ENCODE results near the gene TBC1D14.

DNA sequence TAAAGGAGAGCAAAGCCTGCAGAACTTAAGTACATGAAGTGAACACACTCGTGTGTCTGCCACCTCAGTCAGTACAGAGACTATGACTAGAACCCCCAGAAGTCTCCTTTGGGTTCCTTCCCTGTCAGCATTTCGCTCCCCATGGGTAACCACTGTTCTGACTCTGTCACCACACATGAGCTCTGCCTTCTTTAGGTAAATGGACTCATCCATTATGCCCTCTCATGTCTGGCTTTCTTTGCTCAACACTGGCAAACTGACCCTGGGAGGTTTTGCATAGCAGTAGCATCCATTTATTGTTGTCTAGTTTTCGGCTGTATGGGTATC lies 38.5 kb downstream of the TBC1D14 start:
- no peak for TF ChIP-seq YY1 (IDR thresholded peaks at IDR 0.05; ENCODE audit: insufficient read depth, insufficient read length)
- TF ChIP-seq ZNF274 (IDR thresholded peaks at IDR 0.05; ENCODE audit: low read depth, low read length): no peak
- no peak for TF ChIP-seq SUZ12 (IDR thresholded peaks at IDR 0.05; ENCODE audit: extremely low read depth, insufficient read depth, insufficient read length)
